HepG2 (cell line): Measurements from ENCODE around the gene HILPDA. TPM values are rescaled to one million over a fixed set of nuclear protein-coding genes. Genes with fewer than 3 reads are reported as not detected.

Experiments used
- ATAC-seq: fragments of 200-7000 bp; cut with Tn5 transposase; 3 replicates; pipeline ENCODE4 v1.9.1; 2020; ENCODE audit warnings: mild to moderate bottlenecking, moderate library complexity
- BruUV-seq: library from RNA; stranded (reverse); fragments of 400-500 nt; replicated peaks from 2 replicates; lab custom pipeline; 2021; lab: Mats Ljungman, UMichigan
- CTCF ChIA-PET: fragments of 300-600 bp; formaldehyde crosslinking; extraction: SDS; loops from one replicate; lab custom pipeline; 2021; ENCODE audit warnings: low total read pairs, inconsistent platforms, low intra/inter-chr PET ratio; lab: Yijun Ruan, JAX
- POLR2A ChIA-PET: fragments of 350-600 bp; sonication (Branson Sonifier 250); formaldehyde crosslinking; loops from one replicate; lab custom pipeline; 2020; ENCODE audit warnings: antibody characterized with exemption, inconsistent platforms; lab: Yijun Ruan, JAX
- DNase-seq: peaks from one replicate; pipeline ENCODE4 v3.0.0-alpha.2; 2015; ENCODE audit warnings: low spot score
- FAIRE-seq: peaks from 3 replicates; lab custom pipeline; 2011; peaks lifted over from hg19 to GRCh38; lab: Jason Lieb, UNC
- H2AFZ ChIP-seq: one replicate; pipeline ENCODE4 v1.6.1; 2011; ENCODE audit warnings: low read length, inconsistent platforms
- H3K27ac ChIP-seq: fragments of 300-600 bp; 3 replicates; pipeline ENCODE4 v1.8.0; 2011; ENCODE audit warnings: mixed run types, mild to moderate bottlenecking, mixed read lengths, low read length, inconsistent platforms; ENCODE audit not compliant: insufficient read depth; ENCODE audit errors: extremely low read length
- H3K27me3 ChIP-seq, 2 experiments: fragments of 200-600 bp in 1 of 2; 2 replicates in 1 of 2; 3 replicates in 1 of 2; pipeline versions ENCODE4 v1.6.0 to v1.8.0; 2011; ENCODE audit warnings: low read length in 2 of 2, mild to moderate bottlenecking in 2 of 2, moderate library complexity in 2 of 2, inconsistent platforms in 1 of 2; ENCODE audit not compliant: insufficient read depth in 2 of 2, control insufficient read depth in 1 of 2
- H3K36me3 ChIP-seq, 2 experiments: fragments of 200-600 bp in 1 of 2; replicated peaks in 1 of 2; 2 replicates in 1 of 2; 3 replicates in 1 of 2; pipeline versions ENCODE4 v1.5.1 to v1.8.0; 2011; ENCODE audit warnings: low read length in 2 of 2, inconsistent platforms in 1 of 2; ENCODE audit not compliant: insufficient read depth in 2 of 2, control insufficient read depth in 1 of 2
- H3K4me1 ChIP-seq: 2 replicates; pipeline ENCODE4 v1.5.1; 2012; ENCODE audit warnings: low read length, inconsistent platforms; ENCODE audit not compliant: insufficient read depth
- H3K4me2 ChIP-seq: 2 replicates; pipeline ENCODE4 v1.6.0; 2011; ENCODE audit warnings: low read depth, low read length, inconsistent platforms
- H3K4me3 ChIP-seq, 3 experiments: fragments of 200-600 bp in 1 of 3; sonication (generic), shearing (Covaris generic) in 1 of 3; replicated peaks in 1 of 3; 2 replicates each; pipeline ENCODE4 v1.5.1; 2011 to 2016; ENCODE audit warnings: low read length in 3 of 3, inconsistent platforms in 2 of 3, low read depth in 2 of 3, mild to moderate bottlenecking in 2 of 3, control low read depth in 1 of 3, mixed read lengths in 1 of 3; ENCODE audit not compliant: insufficient read depth in 1 of 3
- H3K79me2 ChIP-seq: one replicate; pipeline ENCODE4 v1.6.1; 2011; ENCODE audit warnings: low read length, inconsistent platforms; ENCODE audit not compliant: insufficient read depth
- H3K9ac ChIP-seq: 2 replicates; pipeline ENCODE4 v1.6.0; 2011; ENCODE audit warnings: mild to moderate bottlenecking, low read depth, low read length, inconsistent platforms; ENCODE audit not compliant: insufficient read depth
- H3K9me3 ChIP-seq: 2 replicates; pipeline ENCODE4 v1.5.1; 2012; ENCODE audit warnings: mild to moderate bottlenecking, low read length
- H4K20me1 ChIP-seq: 2 replicates; pipeline ENCODE4 v1.6.0; 2011; ENCODE audit warnings: inconsistent platforms, mild to moderate bottlenecking, low read length, moderate library complexity; ENCODE audit not compliant: insufficient read depth
- EEA1 ChIP-seq: sonication (generic); formaldehyde crosslinking; IDR thresholded peaks from 2 replicates; pipeline ENCODE4 v1.5.1; 2020; ENCODE audit warnings: mild to moderate bottlenecking, missing genetic modification reagents, borderline replicate concordance
- FOXA3 ChIP-seq: IDR thresholded peaks from 2 replicates; pipeline ENCODE4 v1.6.1; 2016; ENCODE audit warnings: missing genetic modification reagents, missing compliant biosample characterization
- GMEB1 ChIP-seq: sonication (generic); formaldehyde crosslinking; IDR thresholded peaks from 2 replicates; pipeline ENCODE4 v1.5.1; 2020; ENCODE audit warnings: missing genetic modification reagents, mild to moderate bottlenecking, borderline replicate concordance
- HOXD1 ChIP-seq: sonication (generic); formaldehyde crosslinking; IDR thresholded peaks from 2 replicates; pipeline ENCODE4 v1.5.0; 2020; ENCODE audit warnings: missing genetic modification reagents
- MXD4 ChIP-seq: IDR thresholded peaks from 2 replicates; pipeline ENCODE4 v1.6.1; 2016; ENCODE audit warnings: mild to moderate bottlenecking, missing biosample characterization, missing genetic modification reagents
- SMYD3 ChIP-seq: sonication (generic); formaldehyde crosslinking; IDR thresholded peaks from 2 replicates; pipeline ENCODE4 v1.8.1; 2023; ENCODE audit warnings: mild to moderate bottlenecking, missing genetic modification reagents
- SNAPC5 ChIP-seq: sonication (generic); formaldehyde crosslinking; IDR thresholded peaks from 2 replicates; pipeline ENCODE4 v1.8.1; 2023; ENCODE audit warnings: mild to moderate bottlenecking, missing genetic modification reagents, borderline replicate concordance
- SNRNP70 ChIP-seq: fragments of 200-400 bp; formaldehyde crosslinking; IDR thresholded peaks from 2 replicates; pipeline ENCODE4 v1.6.1; 2017; ENCODE audit warnings: mild to moderate bottlenecking, low read depth, low read length, moderate library complexity
- TBX2 ChIP-seq: sonication (generic); formaldehyde crosslinking; IDR thresholded peaks from 2 replicates; pipeline ENCODE4 v1.5.0; 2020; ENCODE audit warnings: missing genetic modification reagents, mild to moderate bottlenecking, borderline replicate concordance
- ZBTB25 ChIP-seq: IDR thresholded peaks from 2 replicates; pipeline ENCODE4 v1.6.1; 2018; ENCODE audit warnings: missing genetic modification reagents
- ZFAT ChIP-seq: sonication (generic); formaldehyde crosslinking; conservative IDR thresholded peaks from 2 replicates; pipeline ENCODE4 v1.8.1; 2023; ENCODE audit warnings: missing genetic modification reagents, inconsistent platforms
- ZFP36 ChIP-seq: fragments of 150-350 bp; IDR thresholded peaks from 2 replicates; pipeline ENCODE4 v1.6.1; 2018; ENCODE audit warnings: borderline replicate concordance, low read length, low read depth; ENCODE audit not compliant: partially characterized antibody
- ZNF44 ChIP-seq: sonication (generic); formaldehyde crosslinking; IDR thresholded peaks from 2 replicates; pipeline ENCODE4 v1.5.1; 2020; ENCODE audit warnings: mild to moderate bottlenecking, missing genetic modification reagents
- ZNF772 ChIP-seq: sonication (generic); formaldehyde crosslinking; IDR thresholded peaks from 2 replicates; pipeline ENCODE4 v1.5.0; 2020; ENCODE audit warnings: mild to moderate bottlenecking, missing genetic modification reagents
- ZNF800 ChIP-seq: sonication (generic); formaldehyde crosslinking; IDR thresholded peaks from 2 replicates; pipeline ENCODE4 v1.4.0; 2020; ENCODE audit warnings: missing genetic modification reagents
- ZNF879 ChIP-seq: sonication (generic); formaldehyde crosslinking; IDR thresholded peaks from 2 replicates; pipeline ENCODE4 v1.8.1; 2023; ENCODE audit warnings: missing genetic modification reagents
- ZSCAN5A ChIP-seq: sonication (generic); formaldehyde crosslinking; IDR thresholded peaks from 2 replicates; pipeline ENCODE4 v1.8.0; 2022; ENCODE audit warnings: mild to moderate bottlenecking, missing genetic modification reagents, borderline replicate concordance
- WGBS: methylation state at CpG from one replicate; pipeline ENCODE4 v1.1.6; 2017; ENCODE audit warnings: low lambda C conversion rate; 5-methylcytosine and 5-hydroxymethylcytosine counted together
- in situ Hi-C: cut with HindIII; loops from 2 replicates; pipeline ENCODE4 v1.10.0; 2017; ENCODE audit warnings: low pct_unique_long_range_greater_than_20kb; ENCODE audit not compliant: extremely low pct_ligation_motif_present
- intact Hi-C: fragments of 100-400 bp; cut with micrococcal nuclease; formaldehyde crosslinking; loops from one replicate; pipeline ENCODE4 v1.10.0; 2022; ENCODE audit not compliant: unreplicated experiment
- polyA plus RNA-seq, 8 experiments: library from polyadenylated mRNA; depleted of rRNA in 3 of 8; stranded (reverse) in 7 of 8; unstranded in 1 of 8; fragments of >200 nt; fragmentation: Illumina TruSeq in 4 of 8; extraction: Trizol in 4 of 8; gene quantifications; 2 replicates each; pipeline versions ENCODE4 v1.2.1 to v1.2.3, GENCODE V29; 2011 to 2016; ENCODE audit warnings: low read depth in 4 of 8, missing spikeins in 1 of 8, mixed read lengths in 1 of 8; ENCODE audit not compliant: insufficient read depth in 1 of 8
- total RNA-seq, 5 experiments: library from RNA; depleted of rRNA; stranded (reverse); fragments of >200 nt; fragmentation: Illumina TruSeq; extraction: Trizol; gene quantifications; 2 replicates each; pipeline ENCODE4 v1.2.3, GENCODE V29; 2016; ENCODE audit warnings: low read depth in 1 of 5

HILPDA gene
- total and polyA plus RNA-seq, 2 of the 13 experiments (the other 11 are each of a cell fraction or from before 2014, with no cell fraction given) = 11.1 to 44.0 TPM

- H3K4me1 ChIP-seq = peaks cover 32% of the 10 kb centered on the region
- H2AFZ ChIP-seq = no peak overlapping the region
- no peaks in the 10 kb centered on the region for H3K9me3 ChIP-seq
- ATAC-seq (no peak), DNase-seq (no peak), FAIRE-seq (no peak)
- H4K20me1 ChIP-seq = no peaks in the 10 kb centered on the region
- intact Hi-C loops = no loop called here
- in situ Hi-C loops = loop anchor here (25.0 kb wide), 1 partner anchor 439 kb away; no protein-coding TSS in a partner anchor
- 63% methylated on average over 4 of the region's 4 CpGs for WGBS
- TF ChIP-seq SNAPC5 (CRISPR knock-in tag) (no peak), ZNF879 (CRISPR knock-in tag) (no peak), HOXD1 (CRISPR knock-in tag) (no peak), ZNF772 (CRISPR knock-in tag) (no peak), ZSCAN5A (no peak), MXD4 (CRISPR knock-in tag) (no peak), ZNF44 (CRISPR knock-in tag) (no peak), ZFAT (no peak), ZBTB25 (CRISPR knock-in tag) (no peak), ZFP36 (no peak), SMYD3 (CRISPR knock-in tag) (no peak), FOXA3 (CRISPR knock-in tag) (no peak), TBX2 (CRISPR knock-in tag) (no peak), EEA1 (CRISPR knock-in tag) (no peak), GMEB1 (CRISPR knock-in tag) (no peak), ZNF800 (CRISPR knock-in tag) (no peak), SNRNP70 (no peak)
- no peaks in the 10 kb centered on the region for H3K36me3 ChIP-seq
- no peak overlapping the region for H3K4me2 ChIP-seq
- no peak overlapping the region for H3K27ac ChIP-seq
- peaks cover 0 to 18% of the 10 kb centered on the region in 2 experiments; a peak in 3 of 5 replicates for H3K27me3 ChIP-seq
- POLR2A ChIA-PET = no interaction called here
- no peak overlapping the region for H3K4me3 ChIP-seq
- no TSS peak for BruUV-seq
- CTCF ChIA-PET = no interaction called here
- H3K79me2 ChIP-seq = no peaks in the 10 kb centered on the region
- no peak overlapping the region for H3K9ac ChIP-seq
Measured at GRCh38 chr7:128447941-128448564, 7.6 kb upstream of the HILPDA start.
